ENCODE measurements around the gene ZBTB46.
A peak's percentile ranks its signal among the peaks of the same experiment; 100 is the strongest.

Gene ZBTB46

DNA sequence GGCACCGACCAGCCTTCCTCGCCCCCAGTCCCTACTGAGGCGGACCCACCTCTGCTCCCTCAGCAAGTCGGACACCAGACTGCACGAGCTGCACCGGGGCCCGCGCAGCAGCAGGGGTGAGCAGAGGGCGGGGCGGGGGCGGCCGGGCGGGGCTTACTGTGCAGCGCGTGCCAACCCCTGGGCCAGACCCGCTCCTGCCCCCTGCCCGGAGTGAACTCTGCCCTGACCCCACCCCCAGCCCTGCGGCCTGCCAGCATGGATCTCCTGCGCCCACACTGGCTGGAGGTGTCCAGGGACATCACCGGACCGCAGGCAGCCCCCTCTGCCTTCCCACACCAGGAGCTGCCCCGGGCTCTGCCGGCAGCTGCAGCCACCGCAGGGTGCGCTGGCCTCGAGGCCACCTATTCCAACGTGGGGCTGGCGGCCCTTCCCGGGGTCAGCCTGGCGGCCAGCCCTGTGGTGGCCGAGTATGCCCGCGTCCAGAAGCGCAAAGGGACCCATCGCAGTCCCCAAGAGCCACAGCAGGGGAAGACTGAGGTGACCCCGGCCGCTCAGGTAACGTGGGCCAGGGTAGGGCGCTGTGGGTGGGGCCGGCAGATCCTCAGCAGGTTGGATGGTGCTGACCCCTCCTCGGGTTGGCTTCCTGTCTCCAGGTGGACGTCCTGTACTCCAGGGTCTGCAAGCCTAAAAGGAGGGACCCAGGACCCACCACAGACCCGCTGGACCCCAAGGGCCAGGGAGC lies 92.9 kb downstream of the ZBTB46 start:
- Histone ChIP-seq H3K27me3 (ENCODE audit: low read length) (no peaks in the 10 kb centered on the region), H3K9ac (ENCODE audit: low read length) (peak overlapping the region; percentile 77), H3K9me3 (ENCODE audit: insufficient read depth, low read length) (no peaks in the 10 kb centered on the region), H3K27ac (ENCODE audit: low read depth, low read length) (peak overlapping the region; percentile 97), H3F3A (ENCODE audit: insufficient read depth) (peaks cover 18% of the 10 kb centered on the region), H4K20me1 (ENCODE audit: low read depth, low read length) (no peaks in the 10 kb centered on the region), H3K9me2 (replicated peaks; ENCODE audit: insufficient read depth, low read length) (no peaks in the 10 kb centered on the region), H3K36me3 (ENCODE audit: low read length) (no peaks in the 10 kb centered on the region), H3K4me2 (ENCODE audit: low read depth, low read length, poor library complexity, severe bottlenecking) (peak overlapping the region; percentile 89), H3K4me3 (ENCODE audit: insufficient read depth, low read length, poor library complexity, severe bottlenecking) (peak overlapping the region; percentile 55), H2AFZ (ENCODE audit: low read depth, low read length, severe bottlenecking) (no peak overlapping the region), H3K79me2 (ENCODE audit: insufficient read depth, low read length) (no peaks in the 10 kb centered on the region)
- TF ChIP-seq EZH2phosphoT487 (conservative IDR thresholded peaks at IDR 0.05; ENCODE audit: low read length) = no peak
- TF ChIP-seq, protein P1, sequence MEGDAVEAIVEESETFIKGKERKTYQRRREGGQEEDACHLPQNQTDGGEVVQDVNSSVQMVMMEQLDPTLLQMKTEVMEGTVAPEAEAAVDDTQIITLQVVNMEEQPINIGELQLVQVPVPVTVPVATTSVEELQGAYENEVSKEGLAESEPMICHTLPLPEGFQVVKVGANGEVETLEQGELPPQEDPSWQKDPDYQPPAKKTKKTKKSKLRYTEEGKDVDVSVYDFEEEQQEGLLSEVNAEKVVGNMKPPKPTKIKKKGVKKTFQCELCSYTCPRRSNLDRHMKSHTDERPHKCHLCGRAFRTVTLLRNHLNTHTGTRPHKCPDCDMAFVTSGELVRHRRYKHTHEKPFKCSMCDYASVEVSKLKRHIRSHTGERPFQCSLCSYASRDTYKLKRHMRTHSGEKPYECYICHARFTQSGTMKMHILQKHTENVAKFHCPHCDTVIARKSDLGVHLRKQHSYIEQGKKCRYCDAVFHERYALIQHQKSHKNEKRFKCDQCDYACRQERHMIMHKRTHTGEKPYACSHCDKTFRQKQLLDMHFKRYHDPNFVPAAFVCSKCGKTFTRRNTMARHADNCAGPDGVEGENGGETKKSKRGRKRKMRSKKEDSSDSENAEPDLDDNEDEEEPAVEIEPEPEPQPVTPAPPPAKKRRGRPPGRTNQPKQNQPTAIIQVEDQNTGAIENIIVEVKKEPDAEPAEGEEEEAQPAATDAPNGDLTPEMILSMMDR (IDR thresholded peaks at IDR 0.05; ENCODE audit: insufficient read depth, low read length, poor library complexity, severe bottlenecking) = no peak

DNA sequence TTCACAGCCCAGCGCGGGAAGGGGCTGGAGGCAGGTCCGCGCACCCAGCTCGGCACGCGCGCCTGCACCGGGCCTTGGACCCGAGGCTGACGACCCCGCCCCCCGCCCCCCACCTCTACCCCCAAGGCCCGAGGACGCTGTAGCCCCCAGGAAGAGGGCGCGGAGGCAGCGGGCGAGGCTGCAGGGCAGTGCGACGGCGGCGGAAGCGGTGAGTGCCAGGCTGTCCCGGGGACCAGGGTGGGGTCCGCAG lies 93.4 kb downstream of the ZBTB46 start:
- Histone ChIP-seq H3K27me3 (ENCODE audit: low read length) (no peaks in the 10 kb centered on the region), H4K20me1 (ENCODE audit: low read depth, low read length) (no peaks in the 10 kb centered on the region), H3F3A (ENCODE audit: insufficient read depth) (peaks cover 17% of the 10 kb centered on the region), H3K4me3 (ENCODE audit: insufficient read depth, low read length, poor library complexity, severe bottlenecking) (peak overlapping the region; percentile 55), H3K79me2 (ENCODE audit: insufficient read depth, low read length) (no peaks in the 10 kb centered on the region), H2AFZ (ENCODE audit: low read depth, low read length, severe bottlenecking) (no peak overlapping the region), H3K27ac (ENCODE audit: low read depth, low read length) (peak overlapping the region; percentile 97), H3K9me2 (replicated peaks; ENCODE audit: insufficient read depth, low read length) (no peaks in the 10 kb centered on the region), H3K36me3 (ENCODE audit: low read length) (no peaks in the 10 kb centered on the region), H3K9me3 (ENCODE audit: insufficient read depth, low read length) (no peaks in the 10 kb centered on the region), H3K4me2 (ENCODE audit: low read depth, low read length, poor library complexity, severe bottlenecking) (peak overlapping the region; percentile 89), H3K9ac (ENCODE audit: low read length) (peak overlapping the region; percentile 77)
- TF ChIP-seq EZH2phosphoT487 (conservative IDR thresholded peaks at IDR 0.05; ENCODE audit: low read length) = no peak
- TF ChIP-seq, protein P1 (IDR thresholded peaks at IDR 0.05; ENCODE audit: insufficient read depth, low read length, poor library complexity, severe bottlenecking) = no peak

DNA sequence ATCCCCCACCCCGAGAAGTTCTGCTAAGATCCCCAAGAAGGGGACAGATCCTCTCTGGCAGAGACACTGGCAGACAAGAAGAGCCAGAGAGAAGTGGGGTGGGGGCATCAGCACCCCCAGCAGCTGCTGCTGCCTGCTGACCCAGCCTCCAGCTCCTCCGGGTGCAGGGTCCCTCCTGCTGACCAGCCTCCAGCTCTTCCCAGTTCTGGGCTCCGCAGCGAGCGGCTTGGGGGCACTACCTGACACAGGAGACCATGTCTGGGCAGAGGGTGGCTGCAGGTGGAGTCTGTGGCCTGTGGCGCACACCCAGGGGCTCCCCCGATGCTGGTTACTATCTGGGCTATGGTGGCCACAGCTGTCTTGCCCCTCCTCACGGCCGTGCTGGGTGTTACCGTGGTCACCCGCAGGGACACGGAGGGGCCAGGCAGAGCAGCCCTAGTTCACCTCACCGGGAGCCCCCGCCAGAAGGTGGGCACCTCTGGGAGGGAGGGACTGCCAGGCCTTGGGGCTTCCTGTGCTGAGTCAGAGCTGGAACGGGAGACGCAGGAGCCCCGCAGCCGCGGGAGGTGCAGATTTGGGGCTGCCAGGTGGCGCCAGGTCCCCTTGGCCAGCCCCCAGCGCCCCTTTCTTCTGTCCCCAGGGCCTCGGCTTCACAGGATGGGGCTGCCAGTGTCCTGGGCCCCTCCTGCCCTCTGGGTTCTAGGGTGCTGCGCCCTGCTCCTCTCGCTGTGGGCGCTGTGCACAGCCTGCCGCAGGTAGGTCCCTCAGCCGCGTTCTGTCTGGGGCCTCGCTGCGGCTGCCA lies 94.0 kb downstream of the ZBTB46 start:
- H3K27me3 ChIP-seq (ENCODE audit: low read length) = no peaks in the 10 kb centered on the region
- H3K79me2 ChIP-seq (ENCODE audit: insufficient read depth, low read length) = 0 out of 2 replicates have a peak, but pooled peaks cover 1% of the 10 kb centered on the region
- peak overlapping the region; percentile 55 for H3K4me3 ChIP-seq (ENCODE audit: insufficient read depth, low read length, poor library complexity, severe bottlenecking)

More for the DNA sequence above, 94.0 kb downstream of the ZBTB46 start:
- no peaks in the 10 kb centered on the region for H3K9me3 ChIP-seq (ENCODE audit: insufficient read depth, low read length)
- TF ChIP-seq, protein P1 (IDR thresholded peaks at IDR 0.05; ENCODE audit: insufficient read depth, low read length, poor library complexity, severe bottlenecking) = no peak
- TF ChIP-seq EZH2phosphoT487 (conservative IDR thresholded peaks at IDR 0.05; ENCODE audit: low read length) = no peak
- peaks cover 17% of the 10 kb centered on the region for H3F3A ChIP-seq (ENCODE audit: insufficient read depth)
- H3K4me2 ChIP-seq (ENCODE audit: low read depth, low read length, poor library complexity, severe bottlenecking) = peak overlapping the region; percentile 89
- no peak overlapping the region for H2AFZ ChIP-seq (ENCODE audit: low read depth, low read length, severe bottlenecking)
- H3K9ac ChIP-seq (ENCODE audit: low read length) = peak overlapping the region; percentile 77
- no peaks in the 10 kb centered on the region for H3K36me3 ChIP-seq (ENCODE audit: low read length)
- H4K20me1 ChIP-seq (ENCODE audit: low read depth, low read length) = no peaks in the 10 kb centered on the region
- H3K27ac ChIP-seq (ENCODE audit: low read depth, low read length) = peak overlapping the region; percentile 97
- H3K9me2 ChIP-seq (replicated peaks; ENCODE audit: insufficient read depth, low read length) = no peaks in the 10 kb centered on the region

All from SU-DHL-6 (cell line).